Smooth muscle cell (in vitro differentiated cells): ENCODE results near the gene CPN2. TPM values are rescaled to one million over a fixed set of nuclear protein-coding genes. Genes with fewer than 3 reads are reported as not detected.

Experiments
- DNase-seq: peaks from one replicate; lab custom pipeline; 2025; ENCODE audit not compliant: unreplicated experiment; lab: John Stamatoyannopoulos, UW
- H2AFZ ChIP-seq: fragments of 200-600 bp; sonication (generic); 2 replicates; pipeline ENCODE4 v1.6.0; 2016; ENCODE audit warnings: antibody characterized with exemption, low read depth, mild to moderate bottlenecking
- H3F3A ChIP-seq: fragments of 200-600 bp; sonication (generic); 2 replicates; pipeline ENCODE4 v1.6.0; 2017; ENCODE audit warnings: antibody characterized with exemption, low read depth
- H3K27ac ChIP-seq: fragments of 200-600 bp; sonication (generic); 2 replicates; pipeline ENCODE4 v1.5.1; 2016; ENCODE audit warnings: low read depth, mild to moderate bottlenecking
- H3K27me3 ChIP-seq: fragments of 200-600 bp; sonication (generic); 2 replicates; pipeline ENCODE4 v1.6.1; 2016; ENCODE audit warnings: low read depth, mild to moderate bottlenecking
- H3K36me3 ChIP-seq: fragments of 200-600 bp; sonication (generic); 2 replicates; pipeline ENCODE4 v1.5.1; 2016; ENCODE audit warnings: low read depth
- H3K4me1 ChIP-seq: fragments of 200-600 bp; sonication (generic); 2 replicates; pipeline ENCODE4 v1.5.1; 2016; ENCODE audit warnings: low read depth
- H3K4me2 ChIP-seq: fragments of 200-600 bp; sonication (generic); 2 replicates; pipeline ENCODE4 v1.6.0; 2016; ENCODE audit warnings: mild to moderate bottlenecking
- H3K4me3 ChIP-seq: fragments of 200-600 bp; sonication (generic); 2 replicates; pipeline ENCODE4 v1.5.1; 2016; ENCODE audit warnings: mild to moderate bottlenecking
- H3K79me2 ChIP-seq: fragments of 200-600 bp; sonication (generic); 2 replicates; pipeline ENCODE4 v1.6.0; 2016; ENCODE audit warnings: low read depth, mild to moderate bottlenecking
- H3K9ac ChIP-seq: fragments of 200-600 bp; sonication (generic); 2 replicates; pipeline ENCODE4 v1.6.0; 2016; ENCODE audit warnings: low read depth
- H3K9me3 ChIP-seq: fragments of 200-600 bp; sonication (generic); replicated peaks from 2 replicates; pipeline ENCODE4 v1.5.1; 2016; ENCODE audit warnings: low read depth
- H4K20me1 ChIP-seq: fragments of 200-600 bp; sonication (generic); 2 replicates; pipeline ENCODE4 v1.6.0; 2016; ENCODE audit warnings: low read depth
- CTCF ChIP-seq: fragments of 200-600 bp; sonication (generic); IDR thresholded peaks from 2 replicates; pipeline ENCODE4 v1.5.1; 2017; ENCODE audit warnings: borderline replicate concordance, mild to moderate bottlenecking, antibody characterized with exemption; ENCODE audit not compliant: insufficient read depth, poor library complexity, severe bottlenecking
- WGBS: methylation state at CpG from one replicate; pipeline ENCODE4 v1.1.7; 2016; ENCODE audit warnings: low lambda C conversion rate; 5-methylcytosine and 5-hydroxymethylcytosine counted together
- polyA plus RNA-seq: library from polyadenylated mRNA; unstranded; fragments of >200 nt; fragmentation: Nextera tagmentation; extraction: Ambion mirVana; gene quantifications from 2 replicates; pipeline ENCODE4 v1.2.1, GENCODE V29; 2016
- total RNA-seq: library from RNA; depleted of rRNA; stranded (reverse); fragments of >200 nt; gene quantifications from 2 replicates; pipeline ENCODE4 v1.2.3, GENCODE V29; 2014

CPN2 gene
- total and polyA plus RNA-seq, 2 experiments from 2014 or later: 0.13 TPM; not detected in 1

GRCh38 chr3:194395778-194396538 lies 44.8 kb upstream of the CPN2 start:
- Histone ChIP-seq H3K4me3 (peak overlapping the region; percentile 22), H3K9me3 (peaks cover under 1% of the 10 kb centered on the region), H3K4me1 (peaks cover 18% of the 10 kb centered on the region), H3K9ac (no peak overlapping the region), H4K20me1 (no peaks in the 10 kb centered on the region), H3K27ac (peak overlapping the region; percentile 36), H3K27me3 (peaks cover 20% of the 10 kb centered on the region), H3K79me2 (no peaks in the 10 kb centered on the region), H3K4me2 (peak overlapping the region; percentile 80), H3K36me3 (no peaks in the 10 kb centered on the region), H2AFZ (peak overlapping the region; percentile 43), H3F3A (peaks cover 7% of the 10 kb centered on the region)
- peak; percentile 27 for DNase-seq
- 14% methylated on average over 26 of the region's 26 CpGs for WGBS
- TF ChIP-seq CTCF: no peak

GRCh38 chr3:194395212-194395611 lies 44.1 kb upstream of the CPN2 start:
- Histone ChIP-seq H3K4me2 (peak overlapping the region; percentile 80), H3K9me3 (peaks cover 5% of the 10 kb centered on the region), H3K27me3 (peaks cover 20% of the 10 kb centered on the region), H4K20me1 (no peaks in the 10 kb centered on the region), H3K79me2 (no peaks in the 10 kb centered on the region), H3K4me1 (peaks cover 18% of the 10 kb centered on the region), H3K9ac (no peak overlapping the region), H2AFZ (no peak overlapping the region), H3F3A (peaks cover 7% of the 10 kb centered on the region), H3K4me3 (no peak overlapping the region), H3K27ac (peak overlapping the region; percentile 54), H3K36me3 (no peaks in the 10 kb centered on the region)
- no peak for DNase-seq
- WGBS: 66% methylated on average over 5 of the region's 5 CpGs
- TF ChIP-seq CTCF: no peak

- TF ChIP-seq CTCF: no peak
- Histone ChIP-seq H2AFZ (no peak overlapping the region), H3K27me3 (peaks cover 8% of the 10 kb centered on the region), H3K4me1 (peaks cover 18% of the 10 kb centered on the region), H3K79me2 (no peaks in the 10 kb centered on the region), H3K4me2 (no peak overlapping the region), H3K4me3 (no peak overlapping the region), H3K9me3 (peaks cover 5% of the 10 kb centered on the region), H3K9ac (no peak overlapping the region), H3F3A (peaks cover 7% of the 10 kb centered on the region), H4K20me1 (no peaks in the 10 kb centered on the region), H3K36me3 (no peaks in the 10 kb centered on the region), H3K27ac (no peak overlapping the region)
- WGBS: 96% methylated on average over 7 of the region's 7 CpGs
- no peak for DNase-seq
Observed at GRCh38 chr3:194392576-194392975, 41.4 kb upstream of the CPN2 start.

GRCh38 chr3:194390835-194391234 lies 39.7 kb upstream of the CPN2 start:
- no peak for TF ChIP-seq CTCF

More at GRCh38 chr3:194390835-194391234, 39.7 kb upstream of the CPN2 start:
- H3F3A ChIP-seq: peaks cover 7% of the 10 kb centered on the region
- no peak overlapping the region for H3K9ac ChIP-seq
- H3K79me2 ChIP-seq: no peaks in the 10 kb centered on the region
- no peak overlapping the region for H3K4me2 ChIP-seq
- H3K9me3 ChIP-seq: peaks cover 5% of the 10 kb centered on the region
- H4K20me1 ChIP-seq: no peaks in the 10 kb centered on the region
- H3K4me1 ChIP-seq: peaks cover 2% of the 10 kb centered on the region
- no peak for DNase-seq
- no peaks in the 10 kb centered on the region for H3K36me3 ChIP-seq
- no peak overlapping the region for H2AFZ ChIP-seq
- no peaks in the 10 kb centered on the region for H3K27me3 ChIP-seq
- no peak overlapping the region for H3K4me3 ChIP-seq
- no peak overlapping the region for H3K27ac ChIP-seq
